Skin of body (tissue), 2 donors: Measurements from ENCODE around the gene ALKBH8. TPM values are rescaled to one million over a fixed set of nuclear protein-coding genes. Genes with fewer than 3 reads are reported as not detected.
"Not testable (repeated sequence)": the region's sequence is repeated elsewhere in the genome, so short reads cannot be mapped to it uniquely, and the experiment has no call there.

Experiments
- DNase-seq: peaks from one replicate; lab custom pipeline; 2025; lab: John Stamatoyannopoulos, UW
- total RNA-seq: library from RNA; depleted of rRNA; stranded (reverse); fragments of >200 nt; gene quantifications from one replicate; pipeline ENCODE4 v1.2.3, GENCODE V29; 2014

The ALKBH8 gene
- total RNA-seq, 1 donor from 2014 or later = 7.4 TPM

- not testable (repeated sequence) for DNase-seq
These were observed 13.6 kb upstream of the ALKBH8 start for GRCh38 chr11:107579169-107579568.

GRCh38 chr11:107577346-107577711 is 11.8 kb upstream of the ALKBH8 start:
- DNase-seq = no peak

- DNase-seq = peak; percentile 11
These were observed 11.2 kb upstream of the ALKBH8 start for GRCh38 chr11:107576497-107577345.

GRCh38 chr11:107573438-107573837 is 7.9 kb upstream of the ALKBH8 start:
- no peak for DNase-seq

- no peak for DNase-seq
These were observed 4.5 kb upstream of the ALKBH8 start for GRCh38 chr11:107570015-107570414.

DNA sequence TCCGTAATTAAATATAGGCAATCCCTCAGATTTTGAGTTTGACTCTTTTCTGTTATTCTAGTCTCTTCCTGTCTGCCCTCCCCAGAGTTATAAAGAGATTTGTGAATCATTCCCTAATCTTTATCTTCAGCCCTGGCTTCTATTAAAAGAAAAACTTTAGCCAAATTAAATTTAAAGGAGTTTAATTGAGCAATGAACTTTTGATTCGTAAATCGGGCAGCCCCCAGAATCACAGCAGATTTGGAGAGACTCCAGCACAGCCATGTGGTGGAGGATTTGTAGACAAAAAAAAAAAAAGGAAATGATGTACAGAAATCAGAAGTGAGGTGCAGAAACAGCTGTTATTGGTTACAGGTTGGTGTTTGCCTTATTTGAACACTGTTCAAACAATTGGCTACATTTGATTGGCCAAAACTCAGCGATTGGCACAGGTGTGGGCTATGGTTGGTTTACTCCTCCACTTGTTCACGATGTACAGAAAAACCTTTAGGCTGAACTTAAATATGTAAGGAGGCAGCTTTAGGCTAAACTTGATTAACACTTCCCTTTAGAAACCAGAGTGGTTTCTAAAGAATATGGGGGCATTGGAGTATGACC is 2.3 kb upstream of the ALKBH8 start:
- no peak for DNase-seq

DNA sequence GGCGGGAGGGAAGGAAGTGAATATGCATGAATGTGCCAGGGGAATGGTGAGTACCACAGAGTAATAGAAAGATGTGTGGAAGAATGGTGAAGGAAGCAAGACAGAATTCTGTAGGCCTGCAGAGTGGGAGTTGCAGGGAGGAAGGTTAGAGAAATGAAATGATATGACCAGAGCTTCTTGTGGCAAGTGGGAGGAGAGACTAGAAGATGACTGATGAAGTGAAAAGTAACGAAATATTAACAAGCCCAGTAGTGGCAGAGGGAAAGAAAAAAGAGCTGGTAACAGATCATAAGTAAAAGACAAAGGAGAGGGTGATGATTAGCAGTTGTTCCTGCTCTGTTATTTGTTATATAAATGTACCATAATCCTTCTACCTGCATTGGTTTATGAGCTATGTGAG is 1.0 kb upstream of the ALKBH8 start:
- no peak for DNase-seq

- DNase-seq = not testable (repeated sequence)
These were observed 493 bp upstream of the ALKBH8 start for GRCh38 chr11:107565955-107566501.

- no peak for DNase-seq
These were observed 687 bp downstream of the ALKBH8 start for GRCh38 chr11:107564877-107565218.

GRCh38 chr11:107563702-107564101 is 1.8 kb downstream of the ALKBH8 start:
- peak; percentile 8 for DNase-seq

GRCh38 chr11:107562647-107563208 is 2.8 kb downstream of the ALKBH8 start:
- no peak for DNase-seq

DNA sequence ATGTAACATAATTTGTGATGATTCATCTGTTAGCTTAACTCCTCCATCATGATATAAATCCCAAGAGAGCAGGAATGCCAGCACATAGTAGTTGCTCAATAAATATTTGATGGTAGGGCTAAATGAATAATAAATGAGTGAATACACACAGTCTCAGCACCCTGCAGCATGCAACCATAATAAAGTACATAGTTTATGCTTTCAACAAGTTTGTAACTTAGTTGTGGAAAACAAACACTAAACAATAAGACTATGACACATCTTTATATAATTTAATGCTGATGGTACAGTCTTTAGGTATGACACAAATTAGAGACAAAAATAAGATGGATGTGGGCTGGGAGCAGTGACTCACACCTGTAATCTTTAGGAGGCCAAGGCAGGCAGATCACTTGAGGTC is 3.8 kb downstream of the ALKBH8 start:
- DNase-seq = no peak

- no peak for DNase-seq
These were observed 15.2 kb downstream of the ALKBH8 start for GRCh38 chr11:107550304-107550703.

DNA sequence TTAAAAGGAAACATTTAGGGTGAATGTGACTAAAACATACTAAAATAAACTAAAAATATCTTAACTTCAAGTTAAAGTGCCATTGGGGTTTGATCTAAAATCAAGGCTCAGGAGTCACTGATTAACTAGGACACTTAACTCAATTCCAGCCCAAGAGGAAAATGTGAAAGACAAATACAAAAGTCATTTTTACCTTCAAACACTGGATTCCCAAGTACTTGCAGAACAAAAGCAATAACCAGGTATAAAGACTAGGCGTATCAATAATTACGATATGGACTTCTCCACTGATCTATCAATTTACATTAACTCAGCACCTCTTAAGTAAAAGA is 15.6 kb downstream of the ALKBH8 start:
- no peak for DNase-seq

DNA sequence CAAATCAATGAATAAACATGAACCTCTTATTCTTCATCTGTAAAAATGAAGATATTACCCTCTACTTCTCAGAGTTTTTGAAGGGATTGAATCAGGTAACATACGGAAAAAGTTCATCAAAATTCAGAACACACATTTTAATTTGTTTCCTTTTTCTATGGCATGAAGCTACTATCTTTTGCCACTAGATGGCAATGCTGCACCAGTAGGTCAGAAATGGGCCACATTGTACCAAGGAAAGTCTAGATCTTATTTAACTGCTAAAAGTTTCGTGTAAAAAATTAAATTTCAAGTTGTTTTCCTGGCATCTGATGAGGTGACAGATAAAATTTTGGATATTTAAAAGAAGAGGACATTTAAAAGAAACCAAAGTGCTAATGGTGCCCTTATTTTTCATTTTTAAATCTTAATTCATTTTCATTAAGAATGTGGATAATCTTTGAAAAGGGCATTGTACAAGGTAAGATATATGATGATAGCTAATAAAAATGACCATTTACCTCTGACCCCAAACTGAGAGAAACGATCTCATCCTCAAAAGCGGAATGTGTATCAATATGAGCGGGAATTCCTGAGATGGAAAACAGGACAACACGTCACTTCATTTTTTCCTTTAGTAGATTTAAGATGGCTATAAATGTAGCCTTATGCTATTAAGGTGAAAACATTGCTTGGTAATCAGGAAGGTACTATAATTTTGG is 16.1 kb downstream of the ALKBH8 start:
- DNase-seq = peak; percentile 7

DNA sequence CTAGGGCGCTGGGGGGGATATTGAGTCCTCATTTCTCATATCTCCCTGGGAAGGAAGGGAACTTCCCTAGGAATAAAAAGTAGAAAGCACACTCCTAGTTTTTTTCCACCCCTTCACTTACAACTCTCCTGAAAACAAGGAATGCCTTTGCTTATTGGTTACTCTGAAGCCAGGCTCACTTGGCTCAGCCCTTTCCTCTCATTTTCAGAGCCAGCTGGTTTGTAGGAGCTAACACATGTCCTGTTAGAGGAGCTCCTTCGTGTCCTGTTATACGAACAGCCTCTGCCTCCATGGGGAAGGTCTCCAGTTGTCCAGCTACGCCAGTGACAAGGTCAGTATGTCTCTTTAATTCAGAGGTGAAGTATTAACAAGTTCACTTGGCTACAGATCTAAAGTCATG is 17.6 kb downstream of the ALKBH8 start:
- DNase-seq = no peak

DNA sequence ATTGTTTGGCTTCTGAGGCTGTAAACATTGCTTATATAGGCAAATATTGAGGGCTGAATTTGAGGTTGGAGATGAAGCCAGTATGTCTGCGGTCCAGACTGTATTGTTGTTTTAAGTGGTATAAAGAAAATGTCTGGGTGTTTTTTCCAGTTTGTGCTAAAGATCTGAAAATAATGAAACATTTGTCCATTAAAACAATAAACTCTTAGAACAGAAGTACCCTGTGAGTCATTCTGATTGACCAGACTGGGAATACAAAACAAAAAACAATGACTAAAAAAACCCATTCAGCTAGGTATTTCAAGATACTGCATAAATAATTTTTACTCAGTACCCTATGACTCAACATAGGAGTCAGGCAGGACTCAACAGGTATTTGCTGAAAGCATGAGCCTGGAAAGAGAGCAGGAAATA is 20.4 kb downstream of the ALKBH8 start:
- DNase-seq = no peak

- DNase-seq = no peak
These were observed 26.7 kb downstream of the ALKBH8 start for GRCh38 chr11:107538821-107539220.

DNA sequence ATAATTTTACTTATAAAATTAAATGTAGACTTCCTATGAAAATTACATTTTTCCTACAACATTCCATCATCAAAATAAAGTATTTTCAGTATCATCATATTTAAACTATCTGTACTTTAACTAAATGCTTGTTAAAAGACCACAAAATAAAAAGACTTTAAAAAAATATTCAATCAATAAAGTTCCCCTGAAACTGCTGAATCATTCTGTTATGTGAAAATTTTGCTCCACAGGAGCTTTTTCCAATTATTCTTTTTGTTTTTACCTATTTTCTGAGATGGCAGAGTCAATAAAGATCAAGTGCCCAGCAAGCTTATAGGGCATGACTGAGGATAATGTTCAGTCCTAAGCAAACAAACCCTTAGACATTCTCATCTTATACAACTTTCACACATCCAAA is 27.3 kb downstream of the ALKBH8 start:
- DNase-seq = no peak

DNA sequence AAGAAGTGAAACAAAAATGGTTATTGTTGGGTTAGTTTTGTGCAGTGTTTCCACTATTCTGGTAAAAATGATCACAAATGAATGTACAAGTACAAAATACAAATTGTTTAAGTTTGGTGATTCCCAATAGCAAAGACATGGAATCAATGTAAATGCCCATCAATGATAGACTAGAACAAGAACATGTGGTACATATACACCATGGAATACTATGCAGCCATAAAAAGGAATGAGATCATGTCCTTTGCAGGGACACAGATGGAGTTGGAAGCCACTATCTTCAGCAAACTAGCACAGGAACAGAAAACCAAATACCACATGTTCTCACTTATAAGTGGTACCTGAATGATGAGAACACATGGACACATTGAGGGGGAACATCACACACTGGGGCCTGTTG is 28.4 kb downstream of the ALKBH8 start:
- DNase-seq = not testable (repeated sequence)

DNA sequence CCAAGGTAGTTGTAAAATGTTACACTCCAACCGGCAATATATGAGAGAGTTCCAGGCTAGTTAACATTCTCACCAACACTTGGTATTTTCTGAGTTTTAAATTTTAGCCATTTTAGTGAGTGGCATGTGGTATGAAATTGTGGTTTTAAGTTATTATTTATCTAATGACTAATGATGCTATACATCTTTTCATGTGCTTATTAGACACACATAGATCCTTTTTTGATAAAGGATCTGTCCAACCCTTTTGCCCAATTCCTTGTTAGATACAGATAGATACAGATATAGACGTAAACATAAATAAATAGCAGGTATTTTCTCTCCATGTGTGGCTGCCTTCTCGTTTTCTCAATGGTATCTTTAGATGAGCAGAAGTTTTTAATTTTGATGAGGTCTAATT is 39.3 kb downstream of the ALKBH8 start:
- no peak for DNase-seq

- no peak for DNase-seq
These were observed 56.7 kb downstream of the ALKBH8 start for GRCh38 chr11:107508858-107509244.
